OCI-LY1 (cell line): Measurements from ENCODE around the gene GAL3ST2.

ENCODE experiments used
- EZH2 ChIP-seq: fragments of 200-600 bp; sonication (generic), shearing (Covaris generic); IDR thresholded peaks from 2 replicates; pipeline ENCODE4 v1.8.0; 2017; ENCODE audit warnings: borderline replicate concordance, mixed run types, mild to moderate bottlenecking, antibody characterized with exemption, low read length, moderate library complexity, mixed read lengths
- TF ChIP-seq, protein P1 (sequence below): fragments of 200-600 bp; sonication (generic), shearing (Covaris generic); IDR thresholded peaks from 2 replicates; pipeline ENCODE4 v1.5.1; 2017; ENCODE audit warnings: mild to moderate bottlenecking, antibody characterized with exemption, low read length, moderate library complexity, mixed read lengths

DNA sequence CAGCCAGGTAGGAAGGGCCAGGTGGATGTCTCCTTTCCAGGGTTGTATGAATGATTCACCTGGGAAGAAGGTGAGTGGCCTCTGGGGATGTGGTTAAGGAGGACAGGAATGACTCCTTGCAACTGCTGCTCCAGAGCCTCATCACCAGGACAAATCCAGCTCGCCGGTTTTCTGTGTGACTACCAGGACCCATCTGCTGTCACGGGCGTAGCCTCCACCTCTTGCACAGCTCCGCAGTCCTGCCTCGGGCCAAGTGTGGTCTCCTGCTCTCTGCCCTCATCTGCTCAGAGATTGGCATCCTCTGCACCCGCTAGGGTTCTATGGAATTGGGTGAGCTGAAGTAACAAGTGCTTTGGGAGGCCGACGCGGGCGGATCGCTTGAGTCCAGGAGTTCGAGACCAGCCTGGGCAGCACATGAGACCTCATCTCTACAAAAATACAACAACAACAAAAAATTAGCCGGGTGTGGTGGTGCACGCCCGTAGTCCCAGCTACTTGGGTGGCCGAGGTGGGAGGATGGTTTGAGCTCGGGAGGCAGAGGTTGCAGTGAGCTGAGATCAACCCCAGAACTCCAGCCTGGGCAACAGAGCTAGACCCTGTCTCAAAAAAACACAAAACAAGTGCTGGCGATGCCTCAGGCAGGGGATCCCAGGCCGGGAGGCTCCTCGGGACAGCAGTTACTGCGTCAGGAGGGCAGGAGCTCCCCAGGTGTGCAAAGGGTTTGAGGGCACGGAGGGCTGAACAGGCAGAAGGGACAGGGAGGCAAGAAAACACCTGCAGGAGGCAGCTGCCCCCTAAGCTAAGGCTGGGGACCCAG, 43.0 kb upstream of the GAL3ST2 start:
- TF ChIP-seq, protein P1, sequence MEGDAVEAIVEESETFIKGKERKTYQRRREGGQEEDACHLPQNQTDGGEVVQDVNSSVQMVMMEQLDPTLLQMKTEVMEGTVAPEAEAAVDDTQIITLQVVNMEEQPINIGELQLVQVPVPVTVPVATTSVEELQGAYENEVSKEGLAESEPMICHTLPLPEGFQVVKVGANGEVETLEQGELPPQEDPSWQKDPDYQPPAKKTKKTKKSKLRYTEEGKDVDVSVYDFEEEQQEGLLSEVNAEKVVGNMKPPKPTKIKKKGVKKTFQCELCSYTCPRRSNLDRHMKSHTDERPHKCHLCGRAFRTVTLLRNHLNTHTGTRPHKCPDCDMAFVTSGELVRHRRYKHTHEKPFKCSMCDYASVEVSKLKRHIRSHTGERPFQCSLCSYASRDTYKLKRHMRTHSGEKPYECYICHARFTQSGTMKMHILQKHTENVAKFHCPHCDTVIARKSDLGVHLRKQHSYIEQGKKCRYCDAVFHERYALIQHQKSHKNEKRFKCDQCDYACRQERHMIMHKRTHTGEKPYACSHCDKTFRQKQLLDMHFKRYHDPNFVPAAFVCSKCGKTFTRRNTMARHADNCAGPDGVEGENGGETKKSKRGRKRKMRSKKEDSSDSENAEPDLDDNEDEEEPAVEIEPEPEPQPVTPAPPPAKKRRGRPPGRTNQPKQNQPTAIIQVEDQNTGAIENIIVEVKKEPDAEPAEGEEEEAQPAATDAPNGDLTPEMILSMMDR = no peak
- TF ChIP-seq EZH2 = no peak
